ENCODE data around the gene LHX4.

LHX4 gene

GRCh38 chr1:180227861-180228647, 2.0 kb upstream of the LHX4 start:
- no peak for DNase-seq (ENCODE audit: low read depth in 2 of 2)

- no peak for DNase-seq (ENCODE audit: low read depth in 2 of 2)
Measured at GRCh38 chr1:180228648-180229482, 1.2 kb upstream of the LHX4 start.

- no peak for DNase-seq (ENCODE audit: low read depth in 2 of 2)
Measured at GRCh38 chr1:180230416-180230790, 339 bp downstream of the LHX4 start.

GRCh38 chr1:180230791-180231505, 884 bp downstream of the LHX4 start:
- DNase-seq (ENCODE audit: low read depth in 2 of 2): no peak

- no peak for DNase-seq (ENCODE audit: low read depth in 2 of 2)
Measured at GRCh38 chr1:180231506-180231921, 1.4 kb downstream of the LHX4 start.

- no peak for DNase-seq (ENCODE audit: low read depth in 2 of 2)
Measured at GRCh38 chr1:180231936-180232335, 1.9 kb downstream of the LHX4 start.

GRCh38 chr1:180232521-180233043, 2.5 kb downstream of the LHX4 start:
- DNase-seq (ENCODE audit: low read depth in 2 of 2): no peak

- DNase-seq (ENCODE audit: low read depth in 2 of 2): no peak
Measured at GRCh38 chr1:180233191-180234011, 3.3 kb downstream of the LHX4 start.

- no peak for DNase-seq (ENCODE audit: low read depth in 2 of 2)
Measured at GRCh38 chr1:180234369-180235076, 4.5 kb downstream of the LHX4 start.

- no peak for DNase-seq (ENCODE audit: low read depth in 2 of 2)
Measured at GRCh38 chr1:180235077-180235501, 5.0 kb downstream of the LHX4 start.

GRCh38 chr1:180235502-180236239, 5.6 kb downstream of the LHX4 start:
- no peak for DNase-seq (ENCODE audit: low read depth in 2 of 2)

GRCh38 chr1:180236698-180237509, 6.8 kb downstream of the LHX4 start:
- no peak for DNase-seq (ENCODE audit: low read depth in 2 of 2)

- no peak for DNase-seq (ENCODE audit: low read depth in 2 of 2)
Measured at GRCh38 chr1:180237869-180238476, 7.9 kb downstream of the LHX4 start.

- no peak for DNase-seq (ENCODE audit: low read depth in 2 of 2)
Measured at GRCh38 chr1:180238675-180239074, 8.6 kb downstream of the LHX4 start.

- no peak for DNase-seq (ENCODE audit: low read depth in 2 of 2)
Measured at GRCh38 chr1:180239145-180240096, 9.4 kb downstream of the LHX4 start.

- no peak for DNase-seq (ENCODE audit: low read depth in 2 of 2)
Measured at GRCh38 chr1:180241716-180242544, 11.9 kb downstream of the LHX4 start.

All from stimulated activated CD4-positive, alpha-beta T cell treated with anti-CD3 and anti-CD28 coated beads, Interleukin-1b, Interleukin-23, amount 100 ng/mL, for 1 hour (primary cell).